OCI-LY1 (cell line): Measurements from ENCODE around the gene TMEM119.

ENCODE experiments used
- H2AFZ ChIP-seq: fragments of 200-600 bp; sonication (generic), shearing (Covaris generic); 2 replicates; pipeline ENCODE4 v1.6.0; 2014; ENCODE audit warnings: antibody characterized with exemption, mild to moderate bottlenecking, low read length
- H3F3A ChIP-seq: fragments of 200-600 bp; sonication (generic), shearing (Covaris generic); 2 replicates; pipeline ENCODE4 v1.6.0; 2014; ENCODE audit warnings: mild to moderate bottlenecking, antibody characterized with exemption, low read length, moderate library complexity; ENCODE audit not compliant: insufficient read depth
- H3K27ac ChIP-seq: fragments of 200-600 bp; sonication (generic); 2 replicates; pipeline ENCODE4 v1.5.1; 2014; ENCODE audit warnings: low read length, mixed run types, mild to moderate bottlenecking, low read depth; ENCODE audit not compliant: poor library complexity, severe bottlenecking
- H3K27me3 ChIP-seq: fragments of 200-600 bp; sonication (generic); 2 replicates; pipeline ENCODE4 v1.6.0; 2014; ENCODE audit warnings: antibody characterized with exemption, mild to moderate bottlenecking, low read length, moderate library complexity; ENCODE audit not compliant: insufficient read depth
- H3K36me3 ChIP-seq: fragments of 200-600 bp; sonication (generic); 2 replicates; pipeline ENCODE4 v1.6.1; 2014; ENCODE audit warnings: mild to moderate bottlenecking, antibody characterized with exemption, low read length, moderate library complexity, mixed read lengths; ENCODE audit not compliant: insufficient read depth
- H3K4me1 ChIP-seq: fragments of 200-600 bp; sonication (generic); 2 replicates; pipeline ENCODE4 v1.5.1; 2014; ENCODE audit warnings: mild to moderate bottlenecking, low read length, moderate library complexity; ENCODE audit not compliant: insufficient read depth, severe bottlenecking
- H3K4me2 ChIP-seq: fragments of 200-600 bp; sonication (generic), shearing (Covaris generic); 2 replicates; pipeline ENCODE4 v1.6.1; 2014; ENCODE audit warnings: low read length
- H3K4me3 ChIP-seq: fragments of 200-600 bp; sonication (generic); 2 replicates; pipeline ENCODE4 v1.5.1; 2014; ENCODE audit warnings: low read length, low read depth, mild to moderate bottlenecking, mixed read lengths; ENCODE audit not compliant: poor library complexity, severe bottlenecking
- H3K79me2 ChIP-seq: fragments of 200-600 bp; shearing (Covaris generic); 2 replicates; pipeline ENCODE4 v1.6.1; 2016; ENCODE audit warnings: mixed run types, low read length, mixed read lengths; ENCODE audit not compliant: insufficient read depth
- H3K9ac ChIP-seq: fragments of 200-600 bp; sonication (generic), shearing (Covaris generic); 2 replicates; pipeline ENCODE4 v1.6.1; 2014; ENCODE audit warnings: mild to moderate bottlenecking, low read length, mixed read lengths
- H3K9me2 ChIP-seq: fragments of 200-600 bp; sonication (generic), shearing (Covaris generic); 2 replicates; pipeline ENCODE4 v1.6.1; 2014; ENCODE audit warnings: low read depth, mild to moderate bottlenecking, low read length, mixed read lengths
- H3K9me3 ChIP-seq: fragments of 200-600 bp; shearing (Covaris generic); 2 replicates; pipeline ENCODE4 v1.6.1; 2014; ENCODE audit warnings: low read length, mixed read lengths
- H4K20me1 ChIP-seq: fragments of 200-600 bp; sonication (generic), shearing (Covaris generic); 2 replicates; pipeline ENCODE4 v1.6.0; 2016; ENCODE audit warnings: mild to moderate bottlenecking, low read length; ENCODE audit not compliant: insufficient read depth
- CTCF ChIP-seq: fragments of 200-600 bp; sonication (generic), shearing (Covaris generic); IDR thresholded peaks from 2 replicates; pipeline ENCODE4 v1.5.1; 2017; ENCODE audit warnings: mild to moderate bottlenecking, antibody characterized with exemption, low read length, moderate library complexity, mixed read lengths
- EZH2 ChIP-seq: fragments of 200-600 bp; sonication (generic), shearing (Covaris generic); IDR thresholded peaks from 2 replicates; pipeline ENCODE4 v1.8.0; 2017; ENCODE audit warnings: borderline replicate concordance, mixed run types, mild to moderate bottlenecking, antibody characterized with exemption, low read length, moderate library complexity, mixed read lengths

TMEM119 gene

GRCh38 chr12:108637222-108637971 is 39.5 kb upstream of the TMEM119 start:
- Histone ChIP-seq H3K9me2 (no peaks in the 10 kb centered on the region), H3K9me3 (no peaks in the 10 kb centered on the region), H3K79me2 (no peaks in the 10 kb centered on the region), H3K4me2 (peak overlapping the region; percentile 93), H2AFZ (no peak overlapping the region), H3K27me3 (no peaks in the 10 kb centered on the region), H3F3A (peaks cover 8% of the 10 kb centered on the region; the same call in 1 of the 2 replicates), H4K20me1 (no peaks in the 10 kb centered on the region), H3K36me3 (peaks cover 7% of the 10 kb centered on the region; the same call in 1 of the 2 replicates), H3K9ac (peak overlapping the region; percentile 95), H3K4me3 (peak overlapping the region; percentile 86), H3K27ac (peak overlapping the region; percentile 100), H3K4me1 (peaks cover 97% of the 10 kb centered on the region)
- TF ChIP-seq CTCF (no peak), EZH2 (no peak)

GRCh38 chr12:108635997-108636808 is 38.3 kb upstream of the TMEM119 start:
- Histone ChIP-seq H3K9me2 (no peaks in the 10 kb centered on the region), H3K9ac (peak overlapping the region; percentile 95), H3K9me3 (no peaks in the 10 kb centered on the region), H3K27me3 (no peaks in the 10 kb centered on the region), H3F3A (peaks cover 8% of the 10 kb centered on the region; the same call in 1 of the 2 replicates), H3K4me1 (peaks cover 97% of the 10 kb centered on the region), H3K4me3 (peak overlapping the region; percentile 86), H2AFZ (no peak overlapping the region), H3K79me2 (no peaks in the 10 kb centered on the region), H3K4me2 (peak overlapping the region; percentile 86), H3K36me3 (peaks cover 7% of the 10 kb centered on the region; the same call in 1 of the 2 replicates), H3K27ac (peak overlapping the region; percentile 100), H4K20me1 (no peaks in the 10 kb centered on the region)
- TF ChIP-seq EZH2 (no peak), CTCF (no peak)

GRCh38 chr12:108635201-108635996 is 37.5 kb upstream of the TMEM119 start:
- Histone ChIP-seq H3K27ac (peak overlapping the region; percentile 100), H3K79me2 (no peaks in the 10 kb centered on the region), H3K36me3 (peaks cover 7% of the 10 kb centered on the region; the same call in 1 of the 2 replicates), H3K4me1 (peaks cover 89% of the 10 kb centered on the region), H3K4me3 (peak overlapping the region; percentile 86), H3K9me3 (no peaks in the 10 kb centered on the region), H3K9me2 (no peaks in the 10 kb centered on the region), H3K9ac (peak overlapping the region; percentile 95), H3K4me2 (peak overlapping the region; percentile 86), H3K27me3 (no peaks in the 10 kb centered on the region), H3F3A (peaks cover 8% of the 10 kb centered on the region; the same call in 1 of the 2 replicates), H4K20me1 (no peaks in the 10 kb centered on the region), H2AFZ (no peak overlapping the region)
- TF ChIP-seq EZH2 (no peak), CTCF (no peak)
